ENCODE results near the gene SMARCA4.

SMARCA4 gene

GRCh38 chr19:11017275-11018035 is 56.6 kb downstream of the SMARCA4 start:
- DNase-seq: no peak

- DNase-seq: no peak
Observed at GRCh38 chr19:11018179-11018578, 57.3 kb downstream of the SMARCA4 start.

- DNase-seq: no peak
Observed at GRCh38 chr19:11018763-11019162, 57.9 kb downstream of the SMARCA4 start.

- DNase-seq: no peak
Observed at GRCh38 chr19:11019262-11019661, 58.4 kb downstream of the SMARCA4 start.

- DNase-seq: no peak
Observed at GRCh38 chr19:11019824-11020223, 59.0 kb downstream of the SMARCA4 start.

- DNase-seq: no peak
Observed at GRCh38 chr19:11020423-11020822, 59.6 kb downstream of the SMARCA4 start.

GRCh38 chr19:11020982-11021759 is 60.3 kb downstream of the SMARCA4 start:
- DNase-seq: no peak

- no peak for DNase-seq
Observed at GRCh38 chr19:11021760-11022144, 60.9 kb downstream of the SMARCA4 start.

- DNase-seq: no peak
Observed at GRCh38 chr19:11023016-11023415, 62.2 kb downstream of the SMARCA4 start.

GRCh38 chr19:11023710-11024109 is 62.9 kb downstream of the SMARCA4 start:
- DNase-seq: no peak

GRCh38 chr19:11024259-11024658 is 63.4 kb downstream of the SMARCA4 start:
- no peak for DNase-seq

- no peak for DNase-seq
Observed at GRCh38 chr19:11025006-11025405, 64.2 kb downstream of the SMARCA4 start.

GRCh38 chr19:11025445-11025844 is 64.6 kb downstream of the SMARCA4 start:
- DNase-seq: no peak

GRCh38 chr19:11025997-11026396 is 65.2 kb downstream of the SMARCA4 start:
- no peak for DNase-seq

GRCh38 chr19:11027381-11027780 is 66.6 kb downstream of the SMARCA4 start:
- no peak for DNase-seq

GRCh38 chr19:11028146-11028545 is 67.3 kb downstream of the SMARCA4 start:
- DNase-seq: no peak

- DNase-seq: no peak
Observed at GRCh38 chr19:11031421-11032070, 70.7 kb downstream of the SMARCA4 start.

- DNase-seq: no peak
Observed at GRCh38 chr19:11033251-11033650, 72.4 kb downstream of the SMARCA4 start.

- DNase-seq: no peak
Observed at GRCh38 chr19:11033763-11034162, 72.9 kb downstream of the SMARCA4 start.

GRCh38 chr19:11034449-11035213 is 73.8 kb downstream of the SMARCA4 start:
- no peak for DNase-seq

- no peak for DNase-seq
Observed at GRCh38 chr19:11035441-11036377, 74.9 kb downstream of the SMARCA4 start.

GRCh38 chr19:11038511-11038910 is 77.7 kb downstream of the SMARCA4 start:
- DNase-seq: no peak

All from activated gamma-delta T cell (primary cell).